ENCODE data around the gene COPA. TPM values are rescaled to one million over a fixed set of nuclear protein-coding genes. Genes with fewer than 3 reads are reported as not detected.

The COPA gene
- total and polyA plus RNA-seq, 2 donors (not counting 3 experiments of a cell fraction or from before 2014, with no cell fraction given): 127 to 185 TPM

DNA sequence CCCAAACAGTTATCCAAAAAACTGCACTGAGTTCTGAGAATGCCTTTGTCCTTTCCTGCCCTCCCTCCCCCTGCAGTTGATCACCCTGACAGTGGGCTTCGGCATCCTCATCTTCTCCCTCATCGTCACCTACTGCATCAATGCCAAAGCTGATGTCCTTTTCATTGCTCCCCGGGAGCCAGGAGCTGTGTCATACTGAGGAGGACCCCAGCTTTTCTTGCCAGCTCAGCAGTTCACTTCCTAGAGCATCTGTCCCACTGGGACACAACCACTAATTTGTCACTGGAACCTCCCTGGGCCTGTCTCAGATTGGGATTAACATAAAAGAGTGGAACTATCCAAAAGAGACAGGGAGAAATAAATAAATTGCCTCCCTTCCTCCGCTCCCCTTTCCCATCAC is 15.0 kb upstream of the COPA start:
- no peaks in the 10 kb centered on the region for H3K9me3 ChIP-seq (replicated peaks; ENCODE audit: control insufficient read depth, insufficient read depth, low read length)
- no peaks in the 10 kb centered on the region for H3K9me1 ChIP-seq (replicated peaks; ENCODE audit: control insufficient read depth, extremely low read depth, insufficient read depth, low read length)
- no peak overlapping the region for H3K4me3 ChIP-seq (replicated peaks in 1 of 3; ENCODE audit: insufficient read depth in 1 of 3, low read depth in 1 of 3, low read length in 3 of 3)
- H3K4me2 ChIP-seq (ENCODE audit: insufficient read depth, low read length): no peak overlapping the region
- H3K9ac ChIP-seq (replicated peaks; ENCODE audit: extremely low read depth, insufficient read depth, low read length): no peak overlapping the region
- intact Hi-C loops (cut with micrococcal nuclease): no loop called here
- FAIRE-seq (no peak), DNase-seq (ENCODE audit: low read depth, low spot score) (no peak)
- ChIA-PET POLR2A (no interaction called here), CTCF (interaction anchor here (8.9 kb wide), 1 partner anchor 18 kb away, joined by 100 read pairs; no protein-coding TSS in a partner anchor)
- H3K79me2 ChIP-seq (ENCODE audit: control insufficient read depth, insufficient read depth, low read length): no peaks in the 10 kb centered on the region
- peaks cover 20 to 46% of the 10 kb centered on the region in 2 experiments for H3K36me3 ChIP-seq (ENCODE audit: control insufficient read depth in 2 of 2, extremely low read depth in 1 of 2, insufficient read depth in 2 of 2, low read length in 2 of 2)
- no peaks in the 10 kb centered on the region for H3K4me1 ChIP-seq (ENCODE audit: control insufficient read depth, extremely low read depth, insufficient read depth, low read length)
- peaks cover 2% of the 10 kb centered on the region for H4K20me1 ChIP-seq (replicated peaks; ENCODE audit: control insufficient read depth, extremely low read depth, insufficient read depth, low read length)
- H2AFZ ChIP-seq (ENCODE audit: low read depth, low read length): no peak overlapping the region
- TF ChIP-seq GATA2 (IDR thresholded peaks at IDR 0.05; ENCODE audit: insufficient read depth, insufficient read length, low read depth, low read length) (no peak), POLR2A (IDR thresholded peaks at IDR 0.05; ENCODE audit: low read depth, low read length) (no peak), JUN (IDR thresholded peaks at IDR 0.05; ENCODE audit: borderline replicate concordance, insufficient read depth, insufficient read length, low read depth) (no peak), FOS (IDR thresholded peaks at IDR 0.05; ENCODE audit: borderline replicate concordance, insufficient read depth, low read length) (no peak), MYC (IDR thresholded peaks at IDR 0.05; ENCODE audit: low read depth, low read length) (no peak), EZH2 (IDR thresholded peaks at IDR 0.05; ENCODE audit: borderline replicate concordance, low read depth, low read length, severe bottlenecking) (no peak), POLR2AphosphoS5 (IDR thresholded peaks at IDR 0.05; ENCODE audit: insufficient read depth, low read depth, low read length) (no peak)
- TF ChIP-seq, protein P1, sequence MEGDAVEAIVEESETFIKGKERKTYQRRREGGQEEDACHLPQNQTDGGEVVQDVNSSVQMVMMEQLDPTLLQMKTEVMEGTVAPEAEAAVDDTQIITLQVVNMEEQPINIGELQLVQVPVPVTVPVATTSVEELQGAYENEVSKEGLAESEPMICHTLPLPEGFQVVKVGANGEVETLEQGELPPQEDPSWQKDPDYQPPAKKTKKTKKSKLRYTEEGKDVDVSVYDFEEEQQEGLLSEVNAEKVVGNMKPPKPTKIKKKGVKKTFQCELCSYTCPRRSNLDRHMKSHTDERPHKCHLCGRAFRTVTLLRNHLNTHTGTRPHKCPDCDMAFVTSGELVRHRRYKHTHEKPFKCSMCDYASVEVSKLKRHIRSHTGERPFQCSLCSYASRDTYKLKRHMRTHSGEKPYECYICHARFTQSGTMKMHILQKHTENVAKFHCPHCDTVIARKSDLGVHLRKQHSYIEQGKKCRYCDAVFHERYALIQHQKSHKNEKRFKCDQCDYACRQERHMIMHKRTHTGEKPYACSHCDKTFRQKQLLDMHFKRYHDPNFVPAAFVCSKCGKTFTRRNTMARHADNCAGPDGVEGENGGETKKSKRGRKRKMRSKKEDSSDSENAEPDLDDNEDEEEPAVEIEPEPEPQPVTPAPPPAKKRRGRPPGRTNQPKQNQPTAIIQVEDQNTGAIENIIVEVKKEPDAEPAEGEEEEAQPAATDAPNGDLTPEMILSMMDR (IDR thresholded peaks at IDR 0.05; ENCODE audit: extremely low read depth in 1 of 2, insufficient read depth in 1 of 2, low read depth in 1 of 2, low read length in 2 of 2): no peak
- TF ChIP-seq, protein P2, sequence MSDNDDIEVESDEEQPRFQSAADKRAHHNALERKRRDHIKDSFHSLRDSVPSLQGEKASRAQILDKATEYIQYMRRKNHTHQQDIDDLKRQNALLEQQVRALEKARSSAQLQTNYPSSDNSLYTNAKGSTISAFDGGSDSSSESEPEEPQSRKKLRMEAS (IDR thresholded peaks at IDR 0.05; ENCODE audit: insufficient read depth, insufficient read length): no peak
- H3K27ac ChIP-seq (ENCODE audit: insufficient read depth, low read depth, low read length): no peak overlapping the region
- no TSS peak for BruUV-seq (replicated peaks)
- no peaks in the 10 kb centered on the region for H3K27me3 ChIP-seq (ENCODE audit: control insufficient read depth in 2 of 2, insufficient read depth in 2 of 2, low read length in 2 of 2)
- dilution Hi-C loops (cut with MboI; ENCODE audit: extremely low pct_ligation_motif_present, low sequenced_read_pairs): no loop called here

All from endothelial cell of umbilical vein (primary cell).